K562 treated with DMSO at 1 percent for 24 hours (cell line): ENCODE measurements around the gene TAF11L12. TPM values are rescaled to one million over a fixed set of nuclear protein-coding genes. Genes with fewer than 3 reads are reported as not detected.

Experiments
- total RNA-seq: library from RNA; unstranded; fragments of 300-600 nt; gene quantifications from 2 replicates; pipeline ENCODE4 v1.2.3, GENCODE V29; 2022; ENCODE audit warnings: low read depth; ENCODE audit not compliant: insufficient read depth

TAF11L12 gene
- not detected in 2 replicates for total RNA-seq

DNA sequence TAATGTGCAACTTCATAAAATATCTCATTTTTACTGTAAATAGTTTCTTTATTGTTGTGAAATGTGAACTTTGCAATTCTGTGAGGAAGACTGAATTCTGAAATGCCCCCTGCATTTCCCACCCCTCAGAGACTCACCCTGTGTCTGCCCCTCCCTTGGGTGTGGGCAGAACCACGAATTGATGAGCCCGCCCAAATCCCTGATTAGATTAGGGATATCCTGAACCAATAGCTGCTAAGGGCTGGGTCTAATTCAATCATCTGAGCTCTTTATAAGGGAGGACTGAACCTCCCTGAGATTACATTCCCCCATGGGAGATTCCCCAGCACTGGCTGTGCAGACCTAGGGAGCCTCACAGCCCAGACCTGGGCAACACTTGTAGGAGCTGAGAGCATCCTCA, at the start of gene TAF11L12:
TSS of gene TAF11L12 (plus strand) at position 301 of the 400 bp plus-strand sequence.

DNA sequence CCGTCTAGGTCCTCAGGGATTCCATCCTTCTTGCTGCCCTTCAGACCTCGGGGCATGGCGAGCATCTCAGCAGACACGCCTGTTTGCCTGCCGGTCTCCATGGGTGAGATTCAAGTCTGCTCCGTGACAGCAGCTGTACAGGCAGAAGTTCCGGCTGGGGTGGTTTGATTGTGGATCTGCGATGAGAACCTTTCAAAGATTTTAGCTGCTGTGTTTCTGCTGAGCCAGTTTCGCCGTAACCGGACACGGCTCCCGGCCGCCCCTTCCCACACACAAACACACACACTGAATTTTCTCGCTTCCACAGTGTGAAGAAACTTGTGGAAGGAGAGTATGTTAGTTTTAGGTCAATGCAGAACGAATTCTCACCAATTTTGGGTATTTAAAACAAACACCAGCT, 24.5 kb upstream of the TAF11L12 start, which contains the start of gene TAF11L7:
TSS of gene TAF11L7 (minus strand) at position 101 of the 400 bp plus-strand sequence.

DNA sequence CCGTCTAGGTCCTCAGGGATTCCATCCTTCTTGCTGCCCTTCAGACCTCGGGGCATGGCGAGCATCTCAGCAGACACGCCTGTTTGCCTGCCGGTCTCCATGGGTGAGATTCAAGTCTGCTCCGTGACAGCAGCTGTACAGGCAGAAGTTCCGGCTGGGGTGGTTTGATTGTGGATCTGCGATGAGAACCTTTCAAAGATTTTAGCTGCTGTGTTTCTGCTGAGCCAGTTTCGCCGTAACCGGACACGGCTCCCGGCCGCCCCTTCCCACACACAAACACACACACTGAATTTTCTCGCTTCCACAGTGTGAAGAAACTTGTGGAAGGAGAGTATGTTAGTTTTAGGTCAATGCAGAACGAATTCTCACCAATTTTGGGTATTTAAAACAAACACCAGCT, 19.3 kb upstream of the TAF11L12 start, which contains the start of gene TAF11L8:
TSS of gene TAF11L8 (minus strand) at position 101 of the 400 bp plus-strand sequence.

DNA sequence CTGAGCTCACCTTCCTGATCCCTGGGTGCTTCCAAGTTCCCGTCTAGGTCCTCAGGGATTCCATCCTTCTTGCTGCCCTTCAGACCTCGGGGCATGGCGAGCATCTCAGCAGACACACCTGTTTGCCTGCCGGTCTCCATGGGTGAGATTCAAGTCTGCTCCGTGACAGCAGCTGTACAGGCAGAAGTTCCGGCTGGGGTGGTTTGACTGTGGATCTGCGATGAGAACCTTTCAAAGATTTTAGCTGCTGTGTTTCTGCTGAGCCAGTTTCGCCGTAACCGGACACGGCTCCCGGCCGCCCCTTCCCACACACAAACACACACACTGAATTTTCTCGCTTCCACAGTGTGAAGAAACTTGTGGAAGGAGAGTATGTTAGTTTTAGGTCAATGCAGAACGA, 15.9 kb upstream of the TAF11L12 start, which contains the start of gene TAF11L9:
TSS of gene TAF11L9 (minus strand) at position 140 of the 400 bp plus-strand sequence.

DNA sequence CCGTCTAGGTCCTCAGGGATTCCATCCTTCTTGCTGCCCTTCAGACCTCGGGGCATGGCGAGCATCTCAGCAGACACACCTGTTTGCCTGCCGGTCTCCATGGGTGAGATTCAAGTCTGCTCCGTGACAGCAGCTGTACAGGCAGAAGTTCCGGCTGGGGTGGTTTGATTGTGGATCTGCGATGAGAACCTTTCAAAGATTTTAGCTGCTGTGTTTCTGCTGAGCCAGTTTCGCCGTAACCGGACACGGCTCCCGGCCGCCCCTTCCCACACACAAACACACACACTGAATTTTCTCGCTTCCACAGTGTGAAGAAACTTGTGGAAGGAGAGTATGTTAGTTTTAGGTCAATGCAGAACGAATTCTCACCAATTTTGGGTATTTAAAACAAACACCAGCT, 12.5 kb upstream of the TAF11L12 start, which contains the start of gene TAF11L10:
TSS of gene TAF11L10 (minus strand) at position 101 of the 400 bp plus-strand sequence.

DNA sequence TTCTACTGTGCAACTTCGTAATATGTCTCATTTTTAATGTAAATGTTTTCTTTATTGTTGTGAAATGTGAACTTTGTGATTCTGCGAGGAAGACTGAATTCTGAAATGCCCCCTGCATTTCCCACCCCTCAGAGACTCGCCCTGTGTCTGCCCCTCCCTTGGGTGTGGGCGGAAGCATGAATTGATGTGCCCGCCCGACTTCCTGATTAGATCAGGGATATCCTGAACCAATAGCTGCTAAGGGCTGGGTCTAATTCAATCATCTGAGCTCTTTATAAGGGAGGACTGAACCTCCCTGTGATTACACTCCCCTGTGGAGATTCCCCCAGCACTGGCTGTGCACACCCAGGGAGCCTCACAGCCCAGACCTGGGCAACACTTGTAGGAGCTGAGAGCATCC, 6.3 kb upstream of the TAF11L12 start, which contains the start of gene TAF11L11:
TSS of gene TAF11L11 (plus strand) at position 304 of the 400 bp plus-strand sequence.

DNA sequence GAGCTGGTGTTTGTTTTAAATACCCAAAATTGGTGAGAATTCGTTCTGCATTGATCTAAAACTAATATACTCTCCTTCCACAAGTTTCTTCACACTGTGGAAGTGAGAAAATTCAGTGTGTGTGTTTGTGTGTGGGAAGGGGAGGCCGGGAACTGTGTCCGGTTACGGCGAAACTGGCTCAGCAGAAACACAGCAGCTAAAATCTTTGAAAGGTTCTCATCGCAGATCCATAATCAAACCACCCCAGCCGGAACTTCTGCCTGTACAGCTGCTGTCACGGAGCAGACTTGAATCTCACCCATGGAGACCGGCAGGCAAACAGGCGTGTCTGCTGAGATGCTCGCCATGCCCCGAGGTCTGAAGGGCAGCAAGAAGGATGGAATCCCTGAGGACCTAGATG, 21.6 kb downstream of the TAF11L12 start, which contains the start of gene TAF11L13:
TSS of gene TAF11L13 (plus strand) at position 301 of the 400 bp plus-strand sequence.

DNA sequence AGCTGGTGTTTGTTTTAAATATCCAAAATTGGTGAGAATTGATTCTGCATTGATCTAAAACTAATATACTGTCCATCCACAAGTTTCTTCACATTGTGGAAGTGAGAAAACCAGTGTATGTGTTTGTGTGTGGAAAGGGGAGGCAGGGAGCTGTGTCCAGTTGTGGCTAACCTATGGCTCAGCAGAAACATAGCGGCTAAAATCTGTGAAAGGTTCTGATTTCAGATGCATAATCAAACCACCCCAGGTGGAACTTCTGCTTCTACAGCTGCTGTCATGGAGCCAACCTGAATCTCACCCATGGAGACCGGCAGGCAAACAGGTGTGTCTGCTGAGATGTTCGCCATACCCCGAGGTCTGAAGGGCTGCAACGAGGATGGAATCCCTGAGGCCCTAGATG, 24.0 kb downstream of the TAF11L12 start, which contains the start of gene TAF11L14:
TSS of gene TAF11L14 (plus strand) at position 301 of the 400 bp plus-strand sequence.

Other genes starting within 250 kb of the TAF11L12 start
- gene TAF11L2, start 112.2 kb upstream of the TAF11L12 start, total RNA-seq: not detected in 2 replicates
- gene TAF11L3, start 92.0 kb upstream of the TAF11L12 start, total RNA-seq: not detected in 2 replicates
- not detected in 2 replicates for gene TAF11L4, start 88.6 kb upstream of the TAF11L12 start, total RNA-seq
- not detected in 2 replicates for gene TAF11L5, start 85.2 kb upstream of the TAF11L12 start, total RNA-seq
- gene TAF11L6, start 81.7 kb upstream of the TAF11L12 start, total RNA-seq: not detected in 2 replicates
- gene TAF11L7, start 24.6 kb upstream of the TAF11L12 start, total RNA-seq: not detected in 2 replicates
- gene TAF11L8, start 19.4 kb upstream of the TAF11L12 start, total RNA-seq: not detected in 2 replicates
- gene TAF11L9, start 16.0 kb upstream of the TAF11L12 start, total RNA-seq: not detected in 2 replicates
- gene TAF11L10, start 12.6 kb upstream of the TAF11L12 start, total RNA-seq: not detected in 2 replicates
- gene TAF11L11, start 6.2 kb upstream of the TAF11L12 start, total RNA-seq: not detected in 2 replicates
- not detected in 2 replicates for gene TAF11L13, start 21.7 kb downstream of the TAF11L12 start, total RNA-seq
- gene TAF11L14, start 24.1 kb downstream of the TAF11L12 start, total RNA-seq: not detected in 2 replicates